GM23338 (cell line): ENCODE measurements around the gene RAPGEF3.

Experiments used
- CREB1 ChIP-seq: fragments of 250-450 bp; sonication (Bioruptor Pico); IDR thresholded peaks from 2 replicates; pipeline ENCODE4 v1.5.0; 2020; ENCODE audit warnings: low read depth, mild to moderate bottlenecking, moderate library complexity
- CTCF ChIP-seq, 2 experiments: fragments of 200-600 bp in 1 of 2; sonication (generic) in 1 of 2; conservative IDR thresholded peaks; 2 replicates each; pipeline versions ENCODE4 v1.5.1 to v1.6.1; 2016 to 2017; ENCODE audit warnings: antibody characterized with exemption in 2 of 2, low read depth in 2 of 2, mild to moderate bottlenecking in 2 of 2, moderate library complexity in 1 of 2
- ETS1 ChIP-seq: IDR thresholded peaks from 2 replicates; pipeline ENCODE4 v1.6.1; 2016; ENCODE audit warnings: antibody characterized with exemption
- EZH2 ChIP-seq: fragments of 200-600 bp; sonication (generic); IDR thresholded peaks from one replicate; pipeline ENCODE4 v1.8.0; 2017; ENCODE audit warnings: antibody characterized with exemption, mild to moderate bottlenecking, low read depth; ENCODE audit not compliant: unreplicated experiment
- EZH2phosphoT487 ChIP-seq: fragments of 200-600 bp; sonication (generic); IDR thresholded peaks from one replicate; pipeline ENCODE4 v1.8.1; 2018; ENCODE audit warnings: antibody characterized with exemption; ENCODE audit not compliant: unreplicated experiment
- JUNB ChIP-seq: IDR thresholded peaks from one replicate; pipeline ENCODE4 v1.6.1; 2016; ENCODE audit warnings: antibody characterized with exemption; ENCODE audit not compliant: unreplicated experiment
- NANOG ChIP-seq: IDR thresholded peaks from 2 replicates; pipeline ENCODE4 v1.6.1; 2016; ENCODE audit warnings: antibody characterized with exemption, borderline replicate concordance
- POLR2AphosphoS5 ChIP-seq: IDR thresholded peaks from 2 replicates; pipeline ENCODE4 v1.6.1; 2016; ENCODE audit warnings: antibody characterized with exemption, low read depth
- REST ChIP-seq: IDR thresholded peaks from one replicate; pipeline ENCODE4 v1.6.1; 2018; ENCODE audit warnings: antibody characterized with exemption; ENCODE audit not compliant: unreplicated experiment
- STAT1 ChIP-seq: IDR thresholded peaks from one replicate; pipeline ENCODE4 v1.6.1; 2016; ENCODE audit warnings: antibody characterized with exemption; ENCODE audit not compliant: unreplicated experiment
- ZNF114 ChIP-seq: fragments of 250-450 bp; sonication (Bioruptor Pico); IDR thresholded peaks from 2 replicates; pipeline ENCODE4 v1.5.0; 2020; ENCODE audit warnings: mild to moderate bottlenecking, moderate library complexity
- ZNF331 ChIP-seq: fragments of 250-450 bp; sonication (Bioruptor Pico); IDR thresholded peaks from 2 replicates; pipeline ENCODE4 v1.5.0; 2020; ENCODE audit warnings: low read depth, mild to moderate bottlenecking, moderate library complexity
- ZNF462 ChIP-seq: fragments of 250-450 bp; sonication (Bioruptor Pico); IDR thresholded peaks from 2 replicates; pipeline ENCODE4 v1.5.0; 2020; ENCODE audit warnings: mild to moderate bottlenecking, moderate library complexity

GRCh38 chr12:47689215-47689614 lies 69.5 kb downstream of the RAPGEF3 start:
- TF ChIP-seq CTCF (conservative IDR thresholded peaks at IDR 0.05; ENCODE audit: low read depth in 2 of 2) = no peak
- TF ChIP-seq REST = no peak
- TF ChIP-seq POLR2AphosphoS5 = no peak
- TF ChIP-seq ETS1 = no peak
- TF ChIP-seq EZH2 = no peak
- TF ChIP-seq ZNF331 (CRISPR knock-in tag) = no peak
- no peak for TF ChIP-seq JUNB
- TF ChIP-seq EZH2phosphoT487 = no peak
- no peak for TF ChIP-seq STAT1
- no peak for TF ChIP-seq CREB1 (CRISPR knock-in tag)
- TF ChIP-seq NANOG = no peak
- TF ChIP-seq ZNF114 = no peak
- TF ChIP-seq ZNF462 (CRISPR knock-in tag) = no peak
